Nephron (organoid): ENCODE data around the gene ATP13A4.

Source experiments
- H3K27ac Mint-ChIP-seq, 3 experiments: 2 replicates each; pipeline ENCODE4 v1.8.0; 2020; ENCODE audit warnings: mixed read lengths in 3 of 3, mild to moderate bottlenecking in 2 of 3, moderate library complexity in 1 of 3
- H3K27me3 Mint-ChIP-seq: 2 replicates; pipeline ENCODE4 v1.8.0; 2021; ENCODE audit warnings: low read depth, mild to moderate bottlenecking, moderate library complexity, mixed read lengths
- H3K36me3 Mint-ChIP-seq: 2 replicates; pipeline ENCODE4 v1.8.0; 2020; ENCODE audit warnings: low read depth, mixed read lengths
- H3K4me1 Mint-ChIP-seq: 2 replicates; pipeline ENCODE4 v1.8.0; 2020; ENCODE audit warnings: mixed read lengths
- H3K4me3 Mint-ChIP-seq, 3 experiments: 2 replicates each; pipeline ENCODE4 v1.8.0; 2020; ENCODE audit warnings: mild to moderate bottlenecking in 3 of 3, mixed read lengths in 3 of 3, moderate library complexity in 2 of 3
- H3K9me3 Mint-ChIP-seq: 2 replicates; pipeline ENCODE4 v1.8.0; 2020; ENCODE audit warnings: mixed read lengths
- TF ChIP-seq, protein P1 (sequence below), 3 experiments: fragments of 200-600 bp; sonication (generic); IDR thresholded peaks; one replicate each; pipeline ENCODE4 v1.5.0; 2021; ENCODE audit warnings: antibody characterized with exemption in 3 of 3; ENCODE audit not compliant: unreplicated experiment in 3 of 3

ATP13A4 gene

DNA sequence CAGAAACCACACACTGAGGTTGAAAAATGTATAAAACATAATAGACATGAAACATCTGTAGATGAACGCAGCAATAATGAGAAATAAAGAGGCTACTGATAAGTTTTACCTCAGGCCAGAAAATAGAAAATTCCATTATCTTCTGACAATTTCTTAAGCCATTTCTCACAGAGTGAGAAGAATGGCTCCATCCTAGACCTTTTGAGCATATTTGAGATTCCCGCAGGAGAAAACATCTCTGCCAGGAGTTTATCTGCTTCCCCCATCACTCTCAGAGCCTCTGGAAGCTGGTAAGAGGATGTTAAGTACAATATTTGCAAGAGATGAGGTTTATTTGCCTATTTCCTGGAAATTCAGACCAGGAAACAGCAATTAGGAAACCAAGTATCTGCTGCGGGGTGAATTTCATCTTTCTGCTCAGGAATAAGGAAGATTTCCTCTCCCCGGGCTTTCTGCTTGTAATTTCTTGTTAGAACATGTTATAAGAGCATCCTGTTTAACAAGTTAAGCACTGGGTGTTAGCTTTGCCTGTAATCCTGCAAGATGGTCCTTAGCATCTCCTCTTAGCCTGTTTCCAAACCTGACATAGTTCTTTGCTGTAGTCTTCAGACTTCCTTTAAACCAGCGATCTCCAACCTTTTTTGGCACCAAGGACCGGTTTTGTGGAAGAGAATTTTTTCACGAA lies 54.8 kb downstream of the ATP13A4 start:
- Mint-ChIP-seq H3K9me3 (no peaks in the 10 kb centered on the region), H3K4me1 (no peaks in the 10 kb centered on the region), H3K36me3 (no peaks in the 10 kb centered on the region), H3K27me3 (peaks cover 7% of the 10 kb centered on the region), H3K4me3 (no peak overlapping the region), H3K27ac (no peak overlapping the region)
- TF ChIP-seq, protein P1, sequence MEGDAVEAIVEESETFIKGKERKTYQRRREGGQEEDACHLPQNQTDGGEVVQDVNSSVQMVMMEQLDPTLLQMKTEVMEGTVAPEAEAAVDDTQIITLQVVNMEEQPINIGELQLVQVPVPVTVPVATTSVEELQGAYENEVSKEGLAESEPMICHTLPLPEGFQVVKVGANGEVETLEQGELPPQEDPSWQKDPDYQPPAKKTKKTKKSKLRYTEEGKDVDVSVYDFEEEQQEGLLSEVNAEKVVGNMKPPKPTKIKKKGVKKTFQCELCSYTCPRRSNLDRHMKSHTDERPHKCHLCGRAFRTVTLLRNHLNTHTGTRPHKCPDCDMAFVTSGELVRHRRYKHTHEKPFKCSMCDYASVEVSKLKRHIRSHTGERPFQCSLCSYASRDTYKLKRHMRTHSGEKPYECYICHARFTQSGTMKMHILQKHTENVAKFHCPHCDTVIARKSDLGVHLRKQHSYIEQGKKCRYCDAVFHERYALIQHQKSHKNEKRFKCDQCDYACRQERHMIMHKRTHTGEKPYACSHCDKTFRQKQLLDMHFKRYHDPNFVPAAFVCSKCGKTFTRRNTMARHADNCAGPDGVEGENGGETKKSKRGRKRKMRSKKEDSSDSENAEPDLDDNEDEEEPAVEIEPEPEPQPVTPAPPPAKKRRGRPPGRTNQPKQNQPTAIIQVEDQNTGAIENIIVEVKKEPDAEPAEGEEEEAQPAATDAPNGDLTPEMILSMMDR (IDR thresholded peaks at IDR 0.05; ENCODE audit: unreplicated experiment in 3 of 3), result no peak

DNA sequence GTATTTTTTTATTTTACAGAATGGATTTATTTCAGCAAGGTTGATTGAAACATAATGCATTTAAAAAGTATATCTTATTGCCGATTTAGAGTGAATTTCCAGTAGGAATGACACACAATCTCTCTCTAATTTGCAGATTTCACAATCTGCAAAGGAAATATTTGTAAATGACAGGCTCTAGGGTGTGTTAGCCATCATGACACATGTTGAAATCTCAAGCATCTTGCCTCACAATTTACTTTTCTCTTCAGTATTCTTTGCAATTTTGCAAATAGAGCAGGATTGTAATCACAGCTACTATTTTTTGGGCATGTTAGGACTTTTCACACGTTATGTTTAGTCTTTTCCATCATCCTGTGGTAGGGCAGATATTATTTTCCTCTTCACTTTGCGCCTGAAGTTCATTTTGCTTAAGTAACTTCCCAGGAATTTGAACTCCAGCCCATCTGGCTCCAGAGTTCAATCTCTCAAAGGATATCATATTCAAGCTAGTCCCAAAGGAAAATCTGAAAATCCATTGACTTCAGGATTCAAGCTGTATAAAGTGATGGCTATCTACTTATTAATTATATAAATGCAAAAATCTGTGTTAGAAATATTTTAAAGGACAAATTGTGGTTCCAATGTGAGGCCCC lies 55.4 kb downstream of the ATP13A4 start:
- Mint-ChIP-seq H3K9me3 (no peaks in the 10 kb centered on the region), H3K4me3 (no peak overlapping the region), H3K27ac (no peak overlapping the region), H3K36me3 (no peaks in the 10 kb centered on the region), H3K4me1 (no peaks in the 10 kb centered on the region), H3K27me3 (peaks cover 7% of the 10 kb centered on the region)
- TF ChIP-seq, protein P1 (IDR thresholded peaks at IDR 0.05; ENCODE audit: unreplicated experiment in 3 of 3), result no peak

DNA sequence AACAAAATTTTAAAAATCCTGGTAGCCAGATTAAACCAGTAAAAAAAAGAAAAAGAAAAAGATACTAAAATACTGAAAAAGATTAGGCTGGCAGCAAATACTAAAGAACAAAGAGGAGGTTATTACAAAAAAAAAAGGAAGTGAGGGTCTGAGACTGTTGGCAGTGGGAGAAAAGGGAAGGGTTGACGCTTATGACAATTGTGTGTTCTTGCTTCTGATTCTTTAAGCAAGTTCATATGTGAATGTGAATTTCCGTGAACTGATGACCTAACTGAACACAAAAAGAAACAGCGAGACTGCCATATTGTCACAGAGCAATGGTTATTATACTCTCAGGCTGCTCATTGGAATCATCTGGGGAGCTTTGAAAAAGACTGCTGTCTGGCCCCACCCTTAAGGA lies 56.5 kb downstream of the ATP13A4 start:
- no peak overlapping the region for H3K4me3 Mint-ChIP-seq
- H3K27ac Mint-ChIP-seq, result no peak overlapping the region
- H3K4me1 Mint-ChIP-seq, result no peaks in the 10 kb centered on the region
- H3K27me3 Mint-ChIP-seq, result peaks cover 7% of the 10 kb centered on the region
- H3K36me3 Mint-ChIP-seq, result no peaks in the 10 kb centered on the region
- TF ChIP-seq, protein P1 (IDR thresholded peaks at IDR 0.05; ENCODE audit: unreplicated experiment in 3 of 3), result no peak
- no peaks in the 10 kb centered on the region for H3K9me3 Mint-ChIP-seq

DNA sequence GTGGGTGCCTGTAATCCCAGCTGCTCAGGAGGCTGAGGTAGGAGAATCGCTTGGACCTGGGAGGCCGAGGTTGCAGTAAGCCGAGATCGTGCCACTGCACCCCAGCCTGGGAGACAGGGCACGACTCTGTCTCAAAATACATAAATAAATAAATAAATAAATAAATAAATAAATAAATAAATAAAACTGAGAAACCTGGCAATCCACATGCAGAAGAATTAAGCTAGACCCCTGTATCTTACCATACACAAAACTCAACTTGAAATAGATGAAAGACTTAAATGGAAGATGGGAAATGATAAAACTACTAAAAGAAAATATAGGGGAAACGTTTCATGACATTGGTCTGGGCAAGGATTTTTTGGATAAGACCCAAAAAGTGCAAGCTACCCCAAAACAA lies 58.0 kb downstream of the ATP13A4 start:
- no peaks in the 10 kb centered on the region for H3K9me3 Mint-ChIP-seq
- H3K4me3 Mint-ChIP-seq, result no peak overlapping the region
- no peaks in the 10 kb centered on the region for H3K36me3 Mint-ChIP-seq
- TF ChIP-seq, protein P1 (IDR thresholded peaks at IDR 0.05; ENCODE audit: unreplicated experiment in 3 of 3), result no peak
- no peaks in the 10 kb centered on the region for H3K4me1 Mint-ChIP-seq
- peaks cover 3% of the 10 kb centered on the region for H3K27me3 Mint-ChIP-seq
- H3K27ac Mint-ChIP-seq, result no peak overlapping the region

DNA sequence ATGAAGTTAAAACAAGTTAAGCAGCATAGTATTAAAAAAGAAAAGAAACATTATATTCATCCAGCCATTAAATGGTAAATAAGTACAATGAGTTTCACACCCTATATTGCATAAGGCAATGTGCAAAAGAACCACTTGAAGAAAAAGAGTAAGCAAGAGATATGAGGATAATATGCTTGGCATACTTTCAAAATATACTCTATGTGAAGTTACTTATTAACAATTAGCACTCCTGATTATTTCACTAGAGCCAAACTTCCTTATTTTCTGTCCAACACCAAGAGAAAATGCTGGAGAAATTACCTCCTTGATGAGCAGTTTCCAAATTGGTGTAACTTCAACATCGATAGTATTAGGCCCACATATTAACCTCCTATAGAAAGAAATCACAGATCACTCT lies 63.7 kb downstream of the ATP13A4 start:
- Mint-ChIP-seq H3K4me3 (no peak overlapping the region), H3K9me3 (no peaks in the 10 kb centered on the region), H3K36me3 (no peaks in the 10 kb centered on the region), H3K27me3 (no peaks in the 10 kb centered on the region), H3K27ac (no peak overlapping the region), H3K4me1 (no peaks in the 10 kb centered on the region)
- TF ChIP-seq, protein P1 (IDR thresholded peaks at IDR 0.05; ENCODE audit: unreplicated experiment in 3 of 3), result no peak

DNA sequence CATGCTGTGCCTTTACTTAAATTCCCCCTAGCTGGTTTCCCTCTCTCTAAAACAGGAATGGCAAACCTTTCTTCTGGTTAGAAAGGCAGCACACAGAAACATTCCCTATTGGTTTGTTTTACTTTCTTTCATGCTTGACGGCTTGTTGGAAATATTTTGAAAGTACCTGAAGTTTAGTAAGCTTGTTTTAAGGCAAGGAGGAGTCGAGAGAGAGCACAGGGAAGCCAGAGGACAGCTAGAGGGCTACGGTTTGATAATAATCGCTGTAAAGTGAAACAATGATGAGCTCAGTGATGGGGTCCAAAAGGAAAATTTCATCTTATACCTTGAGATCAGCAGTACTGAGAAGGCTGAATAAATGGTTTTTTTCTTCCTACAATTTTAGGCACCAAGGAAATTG lies 64.1 kb downstream of the ATP13A4 start:
- TF ChIP-seq, protein P1 (IDR thresholded peaks at IDR 0.05; ENCODE audit: unreplicated experiment in 3 of 3), result no peak
- Mint-ChIP-seq H3K4me1 (no peaks in the 10 kb centered on the region), H3K27me3 (no peaks in the 10 kb centered on the region), H3K36me3 (no peaks in the 10 kb centered on the region), H3K4me3 (no peak overlapping the region), H3K27ac (no peak overlapping the region), H3K9me3 (no peaks in the 10 kb centered on the region)
